ENCODE measurements around the gene LOC101059915.

- TF ChIP-seq CTCF (IDR thresholded peaks at IDR 0.05; ENCODE audit: insufficient read depth, low read length, poor library complexity, severe bottlenecking) (no peak), EZH2phosphoT487 (conservative IDR thresholded peaks at IDR 0.05; ENCODE audit: low read length) (no peak)
Measured at GRCh38 chrX:71640002-71640401, 27.3 kb upstream of the LOC101059915 start.

Data from SU-DHL-6 (cell line).